Mucosa of descending colon (tissue), 3 donors: ENCODE measurements around the gene INPP5A. TPM values are rescaled to one million over a fixed set of nuclear protein-coding genes. Genes with fewer than 3 reads are reported as not detected.
"Not testable (repeated sequence)": the region's sequence is repeated elsewhere in the genome, so short reads cannot be mapped to it uniquely, and the experiment has no call there.

ENCODE experiments used
- ATAC-seq: fragments of 200-7000 bp; cut with Tn5 transposase; one replicate; pipeline ENCODE4 v1.9.1; 2020; ENCODE audit warnings: mild to moderate bottlenecking, moderate library complexity
- DNase-seq, 3 donors: peaks; one replicate each; pipeline ENCODE4 v3.0.0-alpha.2; 2020
- H3K36me3 ChIP-seq: fragments of 200-600 bp; one replicate; pipeline ENCODE4 v1.8.0; 2021; ENCODE audit warnings: low read depth, mild to moderate bottlenecking
- H3K4me1 ChIP-seq: fragments of 200-600 bp; one replicate; pipeline ENCODE4 v1.8.0; 2021; ENCODE audit warnings: low read depth, mild to moderate bottlenecking
- H3K4me3 ChIP-seq: fragments of 200-600 bp; one replicate; pipeline ENCODE4 v1.8.0; 2021; ENCODE audit warnings: mild to moderate bottlenecking
- H3K9me3 ChIP-seq: fragments of 200-600 bp; one replicate; pipeline ENCODE4 v1.8.0; 2021; ENCODE audit warnings: mild to moderate bottlenecking
- intact Hi-C, 2 donors: fragments of 100-400 bp; cut with DNase I in 1 of 2; cut with micrococcal nuclease in 1 of 2; formaldehyde crosslinking; loops; one replicate each; pipeline versions ENCODE4 v1.11.0 to v1.11.1; 2022; cut with DNase I, micrococcal nuclease
- total RNA-seq, 3 donors: library from RNA; stranded (reverse); fragmentation: NEBNext Ultra II Directional in 2 of 3; extraction: Animal tissue kit (Norgen Biotek cat#: 25700) in 2 of 3; gene quantifications; one replicate each; pipeline versions ENCODE4 v1.2.1 to v1.2.4, GENCODE V29; 2021 to 2023
- TF ChIP-seq, protein P1 (sequence below): fragments of 200-600 bp; IDR thresholded peaks from one replicate; pipeline ENCODE4 v1.8.0; 2022; ENCODE audit warnings: antibody characterized with exemption, mild to moderate bottlenecking
- donor health status: DM: no; HTN: no; CAD: no; lungs with moderate emphysema.
- donor health status: DM: no; HTN: no; CAD: no.
- donor health status: DM: no; HTN: yes; CAD: no.

Gene INPP5A
- total RNA-seq, 3 donors from 2014 or later = 31.7 to 92.8 (median 32.0) TPM

DNA sequence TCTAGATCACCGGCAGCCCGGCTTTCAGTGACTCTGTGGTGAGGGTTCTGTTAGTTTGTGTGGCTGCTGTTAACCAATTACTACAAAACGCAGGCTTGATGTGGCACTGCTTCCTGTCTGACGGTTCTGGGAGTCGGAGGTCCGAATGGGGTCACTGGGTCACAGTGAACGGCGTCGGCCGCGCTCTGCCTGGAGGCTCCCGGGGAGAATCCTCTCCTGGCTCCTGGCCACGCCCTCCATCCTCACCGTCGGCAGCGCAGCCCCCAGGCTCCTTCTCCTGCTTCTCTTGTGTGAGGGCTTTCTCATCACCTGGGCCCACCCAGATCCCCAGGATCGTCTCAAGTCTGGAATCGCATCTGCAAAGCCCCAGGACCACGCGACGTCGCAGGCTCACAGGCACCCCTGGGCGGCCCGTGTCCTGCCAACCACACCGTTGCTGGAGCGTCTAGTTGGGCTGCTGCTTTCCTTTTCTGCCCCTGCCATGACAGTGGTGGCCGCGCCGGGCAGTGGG, 280.2 kb downstream of the INPP5A start:
- no peaks in the 10 kb centered on the region for H3K9me3 ChIP-seq
- ATAC-seq (no peak), DNase-seq (peak in 1 of 3 donors; percentile 37)
- TF ChIP-seq, protein P1, sequence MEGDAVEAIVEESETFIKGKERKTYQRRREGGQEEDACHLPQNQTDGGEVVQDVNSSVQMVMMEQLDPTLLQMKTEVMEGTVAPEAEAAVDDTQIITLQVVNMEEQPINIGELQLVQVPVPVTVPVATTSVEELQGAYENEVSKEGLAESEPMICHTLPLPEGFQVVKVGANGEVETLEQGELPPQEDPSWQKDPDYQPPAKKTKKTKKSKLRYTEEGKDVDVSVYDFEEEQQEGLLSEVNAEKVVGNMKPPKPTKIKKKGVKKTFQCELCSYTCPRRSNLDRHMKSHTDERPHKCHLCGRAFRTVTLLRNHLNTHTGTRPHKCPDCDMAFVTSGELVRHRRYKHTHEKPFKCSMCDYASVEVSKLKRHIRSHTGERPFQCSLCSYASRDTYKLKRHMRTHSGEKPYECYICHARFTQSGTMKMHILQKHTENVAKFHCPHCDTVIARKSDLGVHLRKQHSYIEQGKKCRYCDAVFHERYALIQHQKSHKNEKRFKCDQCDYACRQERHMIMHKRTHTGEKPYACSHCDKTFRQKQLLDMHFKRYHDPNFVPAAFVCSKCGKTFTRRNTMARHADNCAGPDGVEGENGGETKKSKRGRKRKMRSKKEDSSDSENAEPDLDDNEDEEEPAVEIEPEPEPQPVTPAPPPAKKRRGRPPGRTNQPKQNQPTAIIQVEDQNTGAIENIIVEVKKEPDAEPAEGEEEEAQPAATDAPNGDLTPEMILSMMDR = no peak
- intact Hi-C loops = no loop called here
- no peak overlapping the region for H3K4me3 ChIP-seq
- no peaks in the 10 kb centered on the region for H3K36me3 ChIP-seq
- H3K4me1 ChIP-seq = no peaks in the 10 kb centered on the region

DNA sequence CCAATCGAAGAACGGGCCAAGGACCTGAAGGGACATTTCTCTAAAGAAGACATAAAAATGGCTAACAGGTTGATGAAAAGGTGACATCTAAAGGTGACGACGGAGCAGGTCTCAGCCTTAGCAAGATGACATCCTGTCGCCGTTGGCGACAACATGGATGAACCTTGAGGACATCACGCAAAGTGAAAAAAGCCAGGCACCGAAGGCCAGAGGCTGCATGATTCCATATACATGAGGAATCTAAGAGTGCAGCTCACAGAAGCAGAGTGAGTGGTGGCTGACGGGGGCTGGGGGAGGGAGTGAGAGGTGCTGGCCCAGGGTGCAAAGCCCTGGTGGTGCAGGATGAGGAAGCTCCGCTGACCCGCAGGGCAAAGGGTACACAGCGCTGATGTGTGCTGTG, 282.5 kb downstream of the INPP5A start:
- TF ChIP-seq, protein P1 = no peak
- DNase-seq (no peak), ATAC-seq (no peak)
- Histone ChIP-seq H3K4me1 (no peaks in the 10 kb centered on the region), H3K36me3 (no peaks in the 10 kb centered on the region), H3K9me3 (no peaks in the 10 kb centered on the region), H3K4me3 (no peak overlapping the region)
- intact Hi-C loops = no loop called here

DNA sequence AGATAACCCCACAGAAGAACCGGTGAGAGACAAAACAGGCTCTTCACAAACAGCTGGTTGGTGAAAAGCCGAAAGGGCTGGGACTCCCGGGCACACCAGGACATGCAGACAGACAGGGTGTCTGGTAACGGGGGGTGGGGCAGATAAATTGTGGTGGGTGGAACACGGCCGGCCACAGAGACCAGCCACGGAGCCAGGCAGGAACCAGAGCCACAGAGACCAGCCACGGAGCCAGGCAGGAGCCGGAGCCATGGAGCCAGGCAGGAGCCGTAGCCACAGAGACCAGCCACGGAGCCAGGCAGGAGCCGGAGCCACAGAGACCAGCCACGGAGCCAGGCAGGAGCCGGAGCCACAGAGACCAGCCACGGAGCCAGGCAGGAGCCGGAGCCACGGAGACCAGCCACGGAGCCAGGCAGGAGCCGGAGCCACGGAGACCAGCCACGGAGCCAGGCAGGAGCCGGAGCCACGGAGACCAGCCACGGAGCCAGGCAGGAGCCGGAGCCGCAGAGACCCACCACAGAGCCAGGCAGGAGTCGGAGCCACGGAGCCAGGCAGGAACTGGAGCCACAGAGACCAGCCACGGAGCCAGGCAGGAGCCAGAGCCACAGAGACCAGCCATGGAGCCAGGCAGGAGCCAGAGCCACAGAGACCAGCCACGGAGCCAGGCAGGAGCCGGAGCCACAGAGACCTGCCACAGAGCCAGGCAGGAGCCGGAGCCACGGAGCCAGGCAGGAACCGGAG, 288.4 kb downstream of the INPP5A start:
- H3K36me3 ChIP-seq, DNase-seq, ATAC-seq, H3K9me3 ChIP-seq, intact Hi-C loops, H3K4me1 ChIP-seq, H3K4me3 ChIP-seq: not testable (repeated sequence)

DNA sequence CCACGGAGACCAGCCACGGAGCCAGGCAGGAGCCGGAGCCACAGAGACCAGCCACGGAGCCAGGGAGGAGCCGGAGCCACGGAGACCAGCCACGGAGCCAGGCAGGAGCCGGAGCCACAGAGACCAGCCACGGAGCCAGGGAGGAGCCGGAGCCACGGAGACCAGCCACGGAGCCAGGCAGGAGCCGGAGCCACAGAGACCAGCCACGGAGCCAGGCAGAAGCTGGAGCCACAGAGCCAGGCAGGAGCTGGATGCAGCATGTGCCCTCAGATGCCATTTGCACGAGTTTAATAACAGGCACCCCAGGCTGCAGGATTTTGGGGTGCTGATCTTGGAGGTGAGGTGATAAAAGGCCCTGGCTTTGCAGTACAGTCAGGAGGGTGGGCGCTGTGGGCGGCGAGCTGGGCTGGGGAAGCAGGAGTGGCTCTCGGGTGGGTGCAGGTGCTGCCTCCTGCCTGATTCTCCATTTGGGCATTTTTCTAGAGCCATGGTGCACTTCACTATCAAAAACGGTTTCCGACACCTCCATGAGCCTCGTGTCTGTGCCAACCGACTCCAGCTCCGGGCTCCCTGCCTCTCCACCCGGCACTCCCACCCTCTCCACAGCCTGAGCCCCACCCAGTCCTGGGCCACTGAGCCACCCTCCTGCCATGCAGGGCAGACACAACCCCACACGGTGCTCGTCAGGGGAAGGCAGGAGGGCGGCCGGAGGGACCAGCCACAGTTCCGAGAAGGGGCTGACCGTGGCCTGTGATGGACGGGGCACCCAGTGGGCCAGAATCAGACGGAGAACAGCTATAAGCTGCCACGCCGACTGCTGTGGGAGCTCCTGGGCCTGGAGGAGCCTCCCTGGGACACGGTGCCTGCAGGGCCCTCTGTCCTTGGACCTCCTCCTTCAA, 289.2 kb downstream of the INPP5A start:
- intact Hi-C loops = no loop called here
- TF ChIP-seq, protein P1 = no peak
- Histone ChIP-seq H3K9me3 (no peaks in the 10 kb centered on the region), H3K4me3 (no peak overlapping the region), H3K4me1 (no peaks in the 10 kb centered on the region), H3K36me3 (no peaks in the 10 kb centered on the region)
- DNase-seq = no peak
- no peak for ATAC-seq

DNA sequence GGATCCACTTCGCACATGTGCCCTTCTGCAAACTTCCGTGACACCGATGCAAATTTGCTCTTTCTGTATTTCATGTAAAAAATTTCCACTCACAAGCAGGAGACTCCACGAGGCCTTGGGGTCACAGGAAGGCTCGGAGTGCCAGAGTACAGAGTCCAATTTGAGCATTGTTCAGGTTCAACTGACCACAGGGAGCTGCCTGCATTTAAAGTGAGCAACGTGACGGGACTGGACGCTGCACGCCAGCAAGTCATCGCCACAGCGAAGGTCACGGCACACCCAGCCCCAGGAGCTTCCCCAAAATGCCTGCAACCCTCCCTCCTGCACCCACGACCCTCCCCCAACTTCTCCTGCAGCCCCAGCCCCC, 289.8 kb downstream of the INPP5A start:
- TF ChIP-seq, protein P1 = no peak
- ATAC-seq = no peak
- intact Hi-C loops = no loop called here
- Histone ChIP-seq H3K4me1 (no peaks in the 10 kb centered on the region), H3K4me3 (no peak overlapping the region), H3K36me3 (no peaks in the 10 kb centered on the region), H3K9me3 (no peaks in the 10 kb centered on the region)
- no peak for DNase-seq
